Suprapubic skin (tissue), 4 donors: ENCODE results near the gene SGCD. TPM values are rescaled to one million over a fixed set of nuclear protein-coding genes. Genes with fewer than 3 reads are reported as not detected.

Experiments
- DNase-seq, 2 donors: peaks; one replicate each; pipeline ENCODE4 v3.0.0-alpha.2; 2019; ENCODE audit warnings: low spot score in 2 of 2
- H3K27ac ChIP-seq: fragments of 200-600 bp; sonication (generic); one replicate; pipeline ENCODE4 v1.5.1; 2019
- H3K27me3 ChIP-seq: fragments of 200-600 bp; sonication (generic); one replicate; pipeline ENCODE4 v1.5.1; 2019
- H3K36me3 ChIP-seq: fragments of 200-600 bp; sonication (generic); one replicate; pipeline ENCODE4 v1.5.1; 2019
- H3K4me1 ChIP-seq: fragments of 200-600 bp; sonication (generic); one replicate; pipeline ENCODE4 v1.5.1; 2019
- H3K4me3 ChIP-seq: fragments of 200-600 bp; sonication (generic); one replicate; pipeline ENCODE4 v1.5.1; 2019; ENCODE audit warnings: mild to moderate bottlenecking
- H3K9me3 ChIP-seq: fragments of 200-600 bp; sonication (generic); one replicate; pipeline ENCODE4 v1.5.1; 2019
- EP300 ChIP-seq: sonication (generic); formaldehyde crosslinking; IDR thresholded peaks from one replicate; pipeline ENCODE4 v1.6.1; 2017; ENCODE audit warnings: antibody characterized with exemption
- POLR2A ChIP-seq, 2 donors: fragments of 450-650 bp; IDR thresholded peaks; one replicate each; pipeline ENCODE4 v1.6.1; 2017; ENCODE audit warnings: antibody characterized with exemption in 2 of 2, mild to moderate bottlenecking in 2 of 2, moderate library complexity in 2 of 2
- POLR2AphosphoS5 ChIP-seq, 3 donors: sonication (generic); formaldehyde crosslinking; IDR thresholded peaks; one replicate each; pipeline ENCODE4 v1.6.1; 2017; ENCODE audit warnings: antibody characterized with exemption in 3 of 3
- WGBS: methylation state at CpG from one replicate; pipeline ENCODE4 v1.1.5; 2018; 5-methylcytosine and 5-hydroxymethylcytosine counted together
- total RNA-seq, 4 donors: library from RNA; depleted of rRNA; stranded (reverse); fragments of >200 nt; gene quantifications; one replicate each; pipeline ENCODE4 v1.1.0, GENCODE V29; 2016
- TF ChIP-seq, protein P1 (sequence below), 2 donors: fragments of 200-600 bp in 1 of 2; fragments of 450-650 bp in 1 of 2; sonication (generic) in 1 of 2; IDR thresholded peaks; one replicate each; pipeline ENCODE4 v1.5.1; 2016 to 2019; ENCODE audit warnings: antibody characterized with exemption in 2 of 2, mild to moderate bottlenecking in 1 of 2, moderate library complexity in 1 of 2

Gene SGCD
- total RNA-seq, 4 donors from 2014 or later = 1.2 to 5.7 (median 3.9) TPM

DNA sequence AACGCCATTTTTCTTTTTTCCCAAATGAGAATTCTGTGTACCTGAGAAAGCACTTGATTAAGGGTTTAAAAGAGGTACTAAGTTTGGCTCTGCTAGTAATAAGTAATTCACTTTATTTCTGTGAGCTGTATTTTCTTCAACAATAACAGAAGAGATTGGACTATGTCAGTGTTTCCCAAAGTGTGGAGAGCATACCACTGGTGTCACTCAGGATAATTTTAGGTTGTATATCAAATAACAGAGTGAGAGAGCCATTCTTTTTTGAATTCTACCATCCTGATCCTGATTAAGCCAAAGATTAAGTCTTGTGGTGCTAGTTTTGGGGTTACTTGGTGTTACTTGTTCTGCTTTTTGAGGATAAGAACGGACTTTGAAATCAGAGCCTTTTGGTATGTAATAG lies 380.8 kb downstream of the SGCD start:
- Histone ChIP-seq H3K27me3 (no peaks in the 10 kb centered on the region), H3K4me3 (no peak overlapping the region), H3K9me3 (no peaks in the 10 kb centered on the region), H3K4me1 (no peaks in the 10 kb centered on the region), H3K27ac (no peak overlapping the region), H3K36me3 (no peaks in the 10 kb centered on the region)
- no peak for DNase-seq
- TF ChIP-seq, protein P1, sequence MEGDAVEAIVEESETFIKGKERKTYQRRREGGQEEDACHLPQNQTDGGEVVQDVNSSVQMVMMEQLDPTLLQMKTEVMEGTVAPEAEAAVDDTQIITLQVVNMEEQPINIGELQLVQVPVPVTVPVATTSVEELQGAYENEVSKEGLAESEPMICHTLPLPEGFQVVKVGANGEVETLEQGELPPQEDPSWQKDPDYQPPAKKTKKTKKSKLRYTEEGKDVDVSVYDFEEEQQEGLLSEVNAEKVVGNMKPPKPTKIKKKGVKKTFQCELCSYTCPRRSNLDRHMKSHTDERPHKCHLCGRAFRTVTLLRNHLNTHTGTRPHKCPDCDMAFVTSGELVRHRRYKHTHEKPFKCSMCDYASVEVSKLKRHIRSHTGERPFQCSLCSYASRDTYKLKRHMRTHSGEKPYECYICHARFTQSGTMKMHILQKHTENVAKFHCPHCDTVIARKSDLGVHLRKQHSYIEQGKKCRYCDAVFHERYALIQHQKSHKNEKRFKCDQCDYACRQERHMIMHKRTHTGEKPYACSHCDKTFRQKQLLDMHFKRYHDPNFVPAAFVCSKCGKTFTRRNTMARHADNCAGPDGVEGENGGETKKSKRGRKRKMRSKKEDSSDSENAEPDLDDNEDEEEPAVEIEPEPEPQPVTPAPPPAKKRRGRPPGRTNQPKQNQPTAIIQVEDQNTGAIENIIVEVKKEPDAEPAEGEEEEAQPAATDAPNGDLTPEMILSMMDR (IDR thresholded peaks at IDR 0.05) = no peak
- TF ChIP-seq POLR2A (IDR thresholded peaks at IDR 0.05) (no peak), POLR2AphosphoS5 (IDR thresholded peaks at IDR 0.05) (no peak), EP300 (no peak)
- WGBS = 91% methylated on average over 2 of the region's 2 CpGs

GRCh38 chr5:156715287-156715686 lies 388.3 kb downstream of the SGCD start:
- no peaks in the 10 kb centered on the region for H3K36me3 ChIP-seq
- 85% methylated on average over 2 of the region's 2 CpGs for WGBS
- no peak for DNase-seq
- TF ChIP-seq EP300 = no peak
- TF ChIP-seq, protein P1 (IDR thresholded peaks at IDR 0.05) = no peak
- TF ChIP-seq POLR2AphosphoS5 (IDR thresholded peaks at IDR 0.05) = no peak
- no peak for TF ChIP-seq POLR2A (IDR thresholded peaks at IDR 0.05)
- no peaks in the 10 kb centered on the region for H3K9me3 ChIP-seq
- no peaks in the 10 kb centered on the region for H3K4me1 ChIP-seq
- H3K27me3 ChIP-seq = no peaks in the 10 kb centered on the region
- H3K27ac ChIP-seq = no peak overlapping the region
- no peak overlapping the region for H3K4me3 ChIP-seq

GRCh38 chr5:156716591-156717380 lies 389.8 kb downstream of the SGCD start:
- H3K36me3 ChIP-seq = no peaks in the 10 kb centered on the region
- no peak for DNase-seq
- no peak overlapping the region for H3K27ac ChIP-seq
- H3K27me3 ChIP-seq = no peaks in the 10 kb centered on the region
- TF ChIP-seq POLR2AphosphoS5 (IDR thresholded peaks at IDR 0.05) (no peak), POLR2A (IDR thresholded peaks at IDR 0.05) (no peak), EP300 (no peak)
- TF ChIP-seq, protein P1 (IDR thresholded peaks at IDR 0.05) = no peak
- H3K4me1 ChIP-seq = no peaks in the 10 kb centered on the region
- 48% methylated on average over 4 of the region's 4 CpGs for WGBS
- H3K9me3 ChIP-seq = no peaks in the 10 kb centered on the region
- no peak overlapping the region for H3K4me3 ChIP-seq

- Histone ChIP-seq H3K4me1 (no peaks in the 10 kb centered on the region), H3K9me3 (no peaks in the 10 kb centered on the region), H3K27ac (no peak overlapping the region), H3K36me3 (no peaks in the 10 kb centered on the region), H3K27me3 (no peaks in the 10 kb centered on the region), H3K4me3 (no peak overlapping the region)
- WGBS = 69% methylated on average over 1 of the region's 1 CpG
- no peak for DNase-seq
- TF ChIP-seq POLR2AphosphoS5 (IDR thresholded peaks at IDR 0.05) = no peak
- no peak for TF ChIP-seq POLR2A (IDR thresholded peaks at IDR 0.05)
- TF ChIP-seq EP300 = no peak
- TF ChIP-seq, protein P1 (IDR thresholded peaks at IDR 0.05) = no peak
Observed at GRCh38 chr5:156718985-156719384, 392.0 kb downstream of the SGCD start.

- DNase-seq = no peak
- Histone ChIP-seq H3K4me1 (no peaks in the 10 kb centered on the region), H3K36me3 (no peaks in the 10 kb centered on the region), H3K4me3 (no peak overlapping the region), H3K27me3 (no peaks in the 10 kb centered on the region), H3K27ac (no peak overlapping the region), H3K9me3 (no peaks in the 10 kb centered on the region)
- TF ChIP-seq, protein P1 (IDR thresholded peaks at IDR 0.05) = no peak
- TF ChIP-seq POLR2AphosphoS5 (IDR thresholded peaks at IDR 0.05) (no peak), POLR2A (IDR thresholded peaks at IDR 0.05) (no peak), EP300 (no peak)
Observed at GRCh38 chr5:156722358-156722757, 395.4 kb downstream of the SGCD start.
